Suprapubic skin (tissue), 4 donors: ENCODE results near the gene HNMT.

Experiments used
- EP300 ChIP-seq: sonication (generic); formaldehyde crosslinking; IDR thresholded peaks from one replicate; pipeline ENCODE4 v1.6.1; 2017; ENCODE audit warnings: antibody characterized with exemption
- POLR2A ChIP-seq, 2 donors: fragments of 450-650 bp; IDR thresholded peaks; one replicate each; pipeline ENCODE4 v1.6.1; 2017; ENCODE audit warnings: antibody characterized with exemption in 2 of 2, mild to moderate bottlenecking in 2 of 2, moderate library complexity in 2 of 2
- POLR2AphosphoS5 ChIP-seq, 3 donors: sonication (generic); formaldehyde crosslinking; IDR thresholded peaks; one replicate each; pipeline ENCODE4 v1.6.1; 2017; ENCODE audit warnings: antibody characterized with exemption in 3 of 3
- TF ChIP-seq, protein P1 (sequence below), 2 donors: fragments of 200-600 bp in 1 of 2; fragments of 450-650 bp in 1 of 2; sonication (generic) in 1 of 2; IDR thresholded peaks; one replicate each; pipeline ENCODE4 v1.5.1; 2016 to 2019; ENCODE audit warnings: antibody characterized with exemption in 2 of 2, mild to moderate bottlenecking in 1 of 2, moderate library complexity in 1 of 2

DNA sequence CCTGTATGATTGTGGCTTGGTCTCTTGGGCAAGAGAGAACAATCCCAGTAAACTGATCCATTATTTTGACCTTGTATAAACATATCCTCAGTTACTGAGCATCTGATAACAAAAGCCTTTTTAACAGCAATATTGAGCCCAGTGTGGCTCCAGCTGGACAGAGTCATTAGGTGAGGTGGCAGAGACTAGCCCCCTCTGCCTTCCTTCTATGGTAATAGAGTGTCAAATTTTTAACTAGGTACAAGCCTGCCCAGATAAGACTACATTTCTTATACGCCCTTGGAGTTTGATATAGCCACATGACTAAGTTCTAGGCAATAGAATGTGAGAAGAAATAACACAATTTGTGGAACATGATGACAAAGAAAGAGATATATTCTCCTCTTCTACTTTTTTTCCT, 56.2 kb downstream of the HNMT start:
- TF ChIP-seq POLR2A (IDR thresholded peaks at IDR 0.05), result no peak
- TF ChIP-seq, protein P1, sequence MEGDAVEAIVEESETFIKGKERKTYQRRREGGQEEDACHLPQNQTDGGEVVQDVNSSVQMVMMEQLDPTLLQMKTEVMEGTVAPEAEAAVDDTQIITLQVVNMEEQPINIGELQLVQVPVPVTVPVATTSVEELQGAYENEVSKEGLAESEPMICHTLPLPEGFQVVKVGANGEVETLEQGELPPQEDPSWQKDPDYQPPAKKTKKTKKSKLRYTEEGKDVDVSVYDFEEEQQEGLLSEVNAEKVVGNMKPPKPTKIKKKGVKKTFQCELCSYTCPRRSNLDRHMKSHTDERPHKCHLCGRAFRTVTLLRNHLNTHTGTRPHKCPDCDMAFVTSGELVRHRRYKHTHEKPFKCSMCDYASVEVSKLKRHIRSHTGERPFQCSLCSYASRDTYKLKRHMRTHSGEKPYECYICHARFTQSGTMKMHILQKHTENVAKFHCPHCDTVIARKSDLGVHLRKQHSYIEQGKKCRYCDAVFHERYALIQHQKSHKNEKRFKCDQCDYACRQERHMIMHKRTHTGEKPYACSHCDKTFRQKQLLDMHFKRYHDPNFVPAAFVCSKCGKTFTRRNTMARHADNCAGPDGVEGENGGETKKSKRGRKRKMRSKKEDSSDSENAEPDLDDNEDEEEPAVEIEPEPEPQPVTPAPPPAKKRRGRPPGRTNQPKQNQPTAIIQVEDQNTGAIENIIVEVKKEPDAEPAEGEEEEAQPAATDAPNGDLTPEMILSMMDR (IDR thresholded peaks at IDR 0.05), result no peak
- TF ChIP-seq EP300, result no peak
- no peak for TF ChIP-seq POLR2AphosphoS5 (IDR thresholded peaks at IDR 0.05)
